Measurements from ENCODE around the gene AKAP4.

Gene AKAP4, protein sequence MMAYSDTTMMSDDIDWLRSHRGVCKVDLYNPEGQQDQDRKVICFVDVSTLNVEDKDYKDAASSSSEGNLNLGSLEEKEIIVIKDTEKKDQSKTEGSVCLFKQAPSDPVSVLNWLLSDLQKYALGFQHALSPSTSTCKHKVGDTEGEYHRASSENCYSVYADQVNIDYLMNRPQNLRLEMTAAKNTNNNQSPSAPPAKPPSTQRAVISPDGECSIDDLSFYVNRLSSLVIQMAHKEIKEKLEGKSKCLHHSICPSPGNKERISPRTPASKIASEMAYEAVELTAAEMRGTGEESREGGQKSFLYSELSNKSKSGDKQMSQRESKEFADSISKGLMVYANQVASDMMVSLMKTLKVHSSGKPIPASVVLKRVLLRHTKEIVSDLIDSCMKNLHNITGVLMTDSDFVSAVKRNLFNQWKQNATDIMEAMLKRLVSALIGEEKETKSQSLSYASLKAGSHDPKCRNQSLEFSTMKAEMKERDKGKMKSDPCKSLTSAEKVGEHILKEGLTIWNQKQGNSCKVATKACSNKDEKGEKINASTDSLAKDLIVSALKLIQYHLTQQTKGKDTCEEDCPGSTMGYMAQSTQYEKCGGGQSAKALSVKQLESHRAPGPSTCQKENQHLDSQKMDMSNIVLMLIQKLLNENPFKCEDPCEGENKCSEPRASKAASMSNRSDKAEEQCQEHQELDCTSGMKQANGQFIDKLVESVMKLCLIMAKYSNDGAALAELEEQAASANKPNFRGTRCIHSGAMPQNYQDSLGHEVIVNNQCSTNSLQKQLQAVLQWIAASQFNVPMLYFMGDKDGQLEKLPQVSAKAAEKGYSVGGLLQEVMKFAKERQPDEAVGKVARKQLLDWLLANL
- 0 reads per million in 2 donors for total RNA-seq

- no peak for DNase-seq
Measured at GRCh38 chrX:50200907-50201306, at the start of gene AKAP4. Gene AKAP4, minus strand, starts transcription at chrX:50201007. Its CDS starts 118 bp downstream, at chrX:50200889.

GRCh38 chrX:50211510-50211909 is 10.7 kb upstream of the AKAP4 start:
- no peak for DNase-seq

DNA sequence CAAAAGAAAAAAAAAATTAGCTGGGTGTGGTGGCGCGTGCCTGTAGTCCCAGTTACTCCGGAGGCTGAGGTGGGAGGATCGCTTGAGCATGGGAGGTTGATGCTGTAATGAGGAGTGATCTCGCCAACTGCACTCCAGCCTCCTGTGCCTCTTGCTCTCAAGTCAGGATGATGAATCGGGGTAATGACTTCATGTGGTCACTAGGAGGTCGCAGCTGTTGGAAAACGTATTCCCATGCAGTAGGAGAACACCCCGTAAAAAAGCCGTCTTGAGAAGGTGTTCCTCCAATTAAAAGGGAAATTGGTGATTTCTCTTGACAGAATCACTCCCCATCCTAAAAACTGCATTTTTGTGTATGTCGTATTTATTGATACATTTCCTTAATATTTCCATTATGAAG is 5.9 kb upstream of the AKAP4 start:
- DNase-seq, result no peak

GRCh38 chrX:50204364-50204899 is 3.6 kb upstream of the AKAP4 start, which contains the start of gene CCNB3:
Gene CCNB3, plus strand, starts transcription at chrX:50204765. Its CDS starts 80,399 bp downstream, at chrX:50285164.
- peak; percentile 52 for DNase-seq

GRCh38 chrX:50202539-50202938 is 1.7 kb upstream of the AKAP4 start:
- no peak for DNase-seq

GRCh38 chrX:50198348-50198747 is 2.5 kb downstream of the AKAP4 start:
- no peak for DNase-seq

GRCh38 chrX:50188859-50189600 is 11.8 kb downstream of the AKAP4 start:
- DNase-seq, result no peak

DNA sequence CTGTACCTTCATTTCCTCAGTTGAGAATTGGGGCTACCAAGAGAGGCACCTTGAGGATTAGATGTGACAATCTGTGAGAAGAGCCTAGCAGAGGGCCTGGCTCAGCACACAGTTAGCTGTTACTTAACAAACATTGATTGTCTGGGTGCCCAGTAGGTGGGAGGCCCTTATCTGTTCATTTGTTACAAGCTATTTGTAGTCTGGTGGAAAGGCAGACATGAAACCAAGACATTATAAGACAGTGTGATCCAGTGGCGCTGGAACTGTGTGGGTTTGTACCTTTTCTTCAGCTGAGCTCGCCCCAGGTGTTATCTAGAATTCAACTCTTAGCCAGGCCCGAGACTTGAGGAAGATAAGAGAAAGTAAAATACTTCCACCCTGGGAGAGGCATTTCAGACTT is 16.9 kb downstream of the AKAP4 start:
- no peak for DNase-seq

DNA sequence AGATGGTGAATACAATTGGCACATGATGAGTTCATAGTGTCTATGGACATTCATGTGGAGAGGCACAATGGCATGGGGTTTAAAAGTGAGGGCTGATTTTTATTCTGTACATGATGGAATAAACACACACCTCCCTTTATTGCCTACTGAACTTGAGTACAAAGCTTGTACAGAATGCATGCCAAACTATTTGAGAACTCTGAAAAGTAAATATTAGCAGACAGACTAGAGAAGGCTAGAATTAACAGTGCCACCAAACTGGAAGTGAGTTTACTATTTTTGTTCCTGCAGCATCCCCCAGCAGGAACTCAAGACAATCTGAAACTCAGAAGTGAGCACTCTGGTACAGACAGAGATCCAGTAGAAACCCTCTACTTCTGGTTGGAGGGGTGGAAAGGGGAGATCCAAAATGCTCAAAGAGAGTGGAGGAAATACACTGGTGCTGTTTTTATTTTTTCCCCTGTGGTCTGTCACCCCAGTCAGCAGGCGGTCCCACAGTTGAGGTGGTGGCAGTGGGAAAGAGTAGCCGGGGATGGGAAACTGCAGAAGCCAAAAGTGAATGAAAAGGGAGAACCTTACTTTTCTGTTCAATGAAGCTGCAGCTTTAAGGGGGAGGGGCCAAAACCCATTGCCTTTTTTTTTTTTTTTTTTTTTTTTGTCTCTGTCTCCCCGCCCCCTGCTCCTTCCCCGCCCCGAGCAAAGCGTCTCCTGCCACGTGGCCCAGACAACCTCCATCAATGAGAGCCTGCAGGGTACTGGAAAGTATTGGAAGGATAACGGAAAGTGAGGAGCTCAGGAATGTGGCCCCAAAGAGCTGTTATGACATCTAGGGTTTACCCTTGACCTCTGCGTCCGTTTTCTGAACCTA is 20.5 kb downstream of the AKAP4 start:
- DNase-seq, result no peak

DNA sequence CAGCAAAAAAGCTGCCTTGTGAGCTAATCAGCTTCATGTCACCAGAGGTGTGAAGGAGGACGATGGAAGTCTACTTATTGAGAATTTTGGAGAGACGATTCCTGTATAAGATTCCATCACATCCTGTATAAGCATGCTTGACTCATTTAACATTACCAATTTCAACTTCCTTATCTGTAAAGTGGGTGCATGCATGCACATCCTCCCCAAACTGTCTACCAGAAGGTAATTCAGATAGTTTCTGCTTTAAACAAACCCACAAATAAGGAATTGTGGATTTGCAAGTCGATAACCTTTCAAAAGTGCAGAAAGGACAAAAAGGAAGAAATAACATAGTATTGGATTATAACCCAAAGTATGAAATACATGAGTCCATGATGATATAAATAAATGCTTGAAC is 31.1 kb downstream of the AKAP4 start:
- no peak for DNase-seq

DNA sequence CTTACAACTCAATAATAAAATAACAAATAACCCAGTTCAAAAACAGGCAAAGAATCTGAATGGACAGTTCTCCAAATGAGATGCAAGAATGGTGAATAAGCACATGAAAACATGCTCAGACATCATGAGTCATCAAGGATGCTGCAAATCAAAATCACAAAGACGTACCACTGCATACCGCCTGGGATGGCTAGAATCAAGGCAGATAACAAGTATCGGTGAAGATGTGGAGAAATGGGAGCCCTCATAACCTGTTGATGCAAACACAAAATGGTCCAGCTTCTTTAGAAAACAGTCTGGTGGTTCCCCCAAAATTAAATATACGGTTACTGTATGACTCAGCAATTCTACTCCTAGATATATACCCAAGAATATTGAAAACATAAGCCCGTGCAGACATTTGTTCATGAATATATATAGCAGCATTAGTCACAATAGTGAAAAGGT is 32.5 kb downstream of the AKAP4 start:
- no peak for DNase-seq

DNA sequence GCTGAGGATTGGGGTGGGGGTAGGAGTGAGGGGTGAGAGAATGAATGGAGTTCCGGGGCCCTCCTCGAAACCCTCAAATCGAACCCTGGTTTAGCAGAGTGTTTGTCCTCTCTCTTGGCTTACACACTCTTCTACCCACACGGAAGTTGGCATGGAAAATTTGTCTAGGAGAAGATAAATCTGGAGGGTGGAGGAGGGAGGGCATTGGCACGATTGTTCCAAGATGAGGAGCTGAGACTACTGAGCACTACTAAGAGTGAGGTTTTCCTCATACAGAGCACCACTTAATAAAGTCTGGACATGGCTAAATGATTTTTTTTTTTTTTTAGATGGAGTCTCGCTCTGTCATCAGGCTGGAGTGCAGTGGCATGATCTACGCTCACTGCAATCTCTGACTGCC is 33.4 kb downstream of the AKAP4 start:
- no peak for DNase-seq

- no peak for DNase-seq
Measured at GRCh38 chrX:50165727-50166126, 35.1 kb downstream of the AKAP4 start.

GRCh38 chrX:50161127-50161526 is 39.7 kb downstream of the AKAP4 start:
- no peak for DNase-seq

DNA sequence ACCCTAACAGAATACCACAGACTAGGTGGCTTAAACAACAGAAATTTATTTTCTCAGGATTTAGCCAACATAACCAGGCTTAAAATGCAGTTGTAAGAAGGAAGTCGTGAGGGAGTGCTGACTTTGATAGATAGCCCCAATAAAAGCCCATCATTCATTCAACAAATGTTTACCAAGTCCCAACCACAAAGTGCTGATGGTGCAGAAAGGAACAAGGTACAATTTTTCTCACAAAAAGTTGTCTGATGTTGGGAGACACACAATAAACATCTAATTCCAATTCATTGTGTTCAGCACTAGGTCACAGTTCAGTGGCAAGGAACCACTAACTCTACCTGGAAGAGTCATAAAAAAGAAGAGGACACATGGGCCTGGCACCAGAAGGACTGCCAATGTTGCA is 42.2 kb downstream of the AKAP4 start:
- DNase-seq, result no peak

GRCh38 chrX:50157545-50158135 is 43.2 kb downstream of the AKAP4 start:
- DNase-seq, result no peak

GRCh38 chrX:50154429-50154828 is 46.4 kb downstream of the AKAP4 start:
- DNase-seq, result no peak

DNA sequence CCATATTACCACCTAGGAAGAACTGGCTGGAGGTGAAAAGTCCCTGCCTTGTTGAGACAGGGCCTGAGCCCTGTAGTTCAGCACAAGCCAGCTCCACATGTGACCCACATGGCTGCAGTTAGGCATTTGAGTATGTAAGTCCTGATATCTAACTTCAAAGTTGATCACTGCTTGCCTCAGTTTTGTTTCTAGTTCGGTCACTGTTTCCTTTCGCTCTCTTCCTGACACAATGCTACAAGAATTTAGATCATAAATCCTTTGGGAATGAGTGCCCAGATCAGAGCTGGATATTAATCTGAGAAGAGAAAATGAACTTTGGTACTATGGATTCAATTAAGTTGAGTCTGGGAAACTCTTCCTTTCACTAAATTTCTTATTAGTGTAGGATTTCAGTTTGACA is 48.4 kb downstream of the AKAP4 start:
- no peak for DNase-seq

DNA sequence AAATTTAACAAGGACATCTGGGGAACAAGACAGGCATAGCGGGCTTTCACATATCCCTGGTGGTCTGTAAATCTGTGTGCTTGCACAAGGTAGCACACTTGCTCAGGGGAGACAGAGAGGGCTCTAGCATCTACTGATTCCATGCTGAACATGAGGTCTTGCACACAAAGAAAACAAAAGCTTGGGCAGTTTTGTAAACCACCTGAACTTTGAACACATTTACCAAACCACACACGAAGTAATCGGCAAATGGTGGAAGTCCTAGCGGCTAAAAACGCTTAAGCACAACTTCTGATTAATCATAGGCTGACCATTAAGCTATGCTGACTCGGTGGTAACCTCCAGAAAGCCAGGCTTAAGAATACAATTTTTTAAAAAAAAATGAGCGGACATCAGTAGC is 52.8 kb downstream of the AKAP4 start:
- no peak for DNase-seq

All from T-helper 9 cell (primary cell).